ENCODE measurements around the gene ATP8A2. TPM values are rescaled to one million over a fixed set of nuclear protein-coding genes. Genes with fewer than 3 reads are reported as not detected.

ATP8A2 gene
- polyA plus RNA-seq, 1 donor from 2014 or later: 11.9 TPM

DNA sequence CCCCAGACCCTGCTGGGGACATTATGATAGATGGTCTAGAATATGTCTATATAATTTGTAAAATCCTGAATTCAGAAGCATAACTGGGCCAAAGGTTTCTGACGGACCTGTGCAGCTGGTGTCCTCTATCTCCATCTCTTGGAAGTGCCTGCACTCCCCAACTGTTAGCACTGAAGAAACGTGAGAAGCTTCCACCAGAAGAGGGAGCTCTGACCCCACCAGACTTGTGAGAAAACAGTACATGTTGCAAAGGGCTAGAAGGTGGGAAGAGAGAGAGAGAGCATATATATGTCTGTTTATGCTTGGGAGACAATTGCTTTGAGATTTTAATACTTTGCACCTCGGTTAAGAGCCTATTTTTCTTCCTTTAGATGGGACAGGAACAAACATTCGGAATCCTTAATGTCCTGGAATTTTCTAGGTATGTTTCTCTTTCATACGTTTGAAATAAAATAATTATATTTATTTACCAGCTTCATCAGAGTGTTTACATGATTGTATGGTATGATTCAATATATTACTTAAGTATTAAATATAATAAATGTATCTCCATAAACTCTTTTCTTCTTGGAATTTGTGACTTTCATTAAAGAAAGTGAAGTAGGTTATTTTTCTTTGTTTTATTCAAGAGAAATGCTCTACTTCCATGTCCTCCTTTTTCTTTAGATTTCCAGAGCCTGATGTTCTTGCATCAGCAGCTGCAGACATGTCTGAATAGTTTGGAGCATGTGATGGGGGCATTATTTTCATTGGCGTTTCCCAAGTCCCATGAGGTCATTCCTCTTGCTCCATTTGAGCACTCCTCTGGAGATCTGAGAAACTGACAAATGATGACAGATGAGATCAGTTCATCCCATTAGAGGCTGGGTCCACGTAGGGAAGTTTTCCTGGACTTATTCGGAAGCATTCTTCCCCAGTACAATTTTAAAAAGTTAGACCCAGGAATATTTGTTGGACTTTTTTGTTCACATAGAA lies 202.9 kb downstream of the ATP8A2 start:
- H3K27ac ChIP-seq (ENCODE audit: low read length): no peak overlapping the region
- no peaks in the 10 kb centered on the region for H3K27me3 ChIP-seq (ENCODE audit: insufficient read depth, low read depth, low read length)
- H3K4me2 ChIP-seq (ENCODE audit: low read length): no peak overlapping the region
- no peak overlapping the region for H3K4me3 ChIP-seq (ENCODE audit: low read length)
- TF ChIP-seq SMC3 (conservative IDR thresholded peaks at IDR 0.05; ENCODE audit: poor library complexity) (peak; percentile 99), RAD21 (conservative IDR thresholded peaks at IDR 0.05) (peak; percentile 99)
- TF ChIP-seq, protein P1, sequence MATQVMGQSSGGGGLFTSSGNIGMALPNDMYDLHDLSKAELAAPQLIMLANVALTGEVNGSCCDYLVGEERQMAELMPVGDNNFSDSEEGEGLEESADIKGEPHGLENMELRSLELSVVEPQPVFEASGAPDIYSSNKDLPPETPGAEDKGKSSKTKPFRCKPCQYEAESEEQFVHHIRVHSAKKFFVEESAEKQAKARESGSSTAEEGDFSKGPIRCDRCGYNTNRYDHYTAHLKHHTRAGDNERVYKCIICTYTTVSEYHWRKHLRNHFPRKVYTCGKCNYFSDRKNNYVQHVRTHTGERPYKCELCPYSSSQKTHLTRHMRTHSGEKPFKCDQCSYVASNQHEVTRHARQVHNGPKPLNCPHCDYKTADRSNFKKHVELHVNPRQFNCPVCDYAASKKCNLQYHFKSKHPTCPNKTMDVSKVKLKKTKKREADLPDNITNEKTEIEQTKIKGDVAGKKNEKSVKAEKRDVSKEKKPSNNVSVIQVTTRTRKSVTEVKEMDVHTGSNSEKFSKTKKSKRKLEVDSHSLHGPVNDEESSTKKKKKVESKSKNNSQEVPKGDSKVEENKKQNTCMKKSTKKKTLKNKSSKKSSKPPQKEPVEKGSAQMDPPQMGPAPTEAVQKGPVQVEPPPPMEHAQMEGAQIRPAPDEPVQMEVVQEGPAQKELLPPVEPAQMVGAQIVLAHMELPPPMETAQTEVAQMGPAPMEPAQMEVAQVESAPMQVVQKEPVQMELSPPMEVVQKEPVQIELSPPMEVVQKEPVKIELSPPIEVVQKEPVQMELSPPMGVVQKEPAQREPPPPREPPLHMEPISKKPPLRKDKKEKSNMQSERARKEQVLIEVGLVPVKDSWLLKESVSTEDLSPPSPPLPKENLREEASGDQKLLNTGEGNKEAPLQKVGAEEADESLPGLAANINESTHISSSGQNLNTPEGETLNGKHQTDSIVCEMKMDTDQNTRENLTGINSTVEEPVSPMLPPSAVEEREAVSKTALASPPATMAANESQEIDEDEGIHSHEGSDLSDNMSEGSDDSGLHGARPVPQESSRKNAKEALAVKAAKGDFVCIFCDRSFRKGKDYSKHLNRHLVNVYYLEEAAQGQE (IDR thresholded peaks at IDR 0.05; ENCODE audit: borderline replicate concordance): no peak
- TF ChIP-seq, protein P2, sequence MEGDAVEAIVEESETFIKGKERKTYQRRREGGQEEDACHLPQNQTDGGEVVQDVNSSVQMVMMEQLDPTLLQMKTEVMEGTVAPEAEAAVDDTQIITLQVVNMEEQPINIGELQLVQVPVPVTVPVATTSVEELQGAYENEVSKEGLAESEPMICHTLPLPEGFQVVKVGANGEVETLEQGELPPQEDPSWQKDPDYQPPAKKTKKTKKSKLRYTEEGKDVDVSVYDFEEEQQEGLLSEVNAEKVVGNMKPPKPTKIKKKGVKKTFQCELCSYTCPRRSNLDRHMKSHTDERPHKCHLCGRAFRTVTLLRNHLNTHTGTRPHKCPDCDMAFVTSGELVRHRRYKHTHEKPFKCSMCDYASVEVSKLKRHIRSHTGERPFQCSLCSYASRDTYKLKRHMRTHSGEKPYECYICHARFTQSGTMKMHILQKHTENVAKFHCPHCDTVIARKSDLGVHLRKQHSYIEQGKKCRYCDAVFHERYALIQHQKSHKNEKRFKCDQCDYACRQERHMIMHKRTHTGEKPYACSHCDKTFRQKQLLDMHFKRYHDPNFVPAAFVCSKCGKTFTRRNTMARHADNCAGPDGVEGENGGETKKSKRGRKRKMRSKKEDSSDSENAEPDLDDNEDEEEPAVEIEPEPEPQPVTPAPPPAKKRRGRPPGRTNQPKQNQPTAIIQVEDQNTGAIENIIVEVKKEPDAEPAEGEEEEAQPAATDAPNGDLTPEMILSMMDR (IDR thresholded peaks at IDR 0.05; ENCODE audit: poor library complexity, severe bottlenecking): peak; percentile 97
- no peaks in the 10 kb centered on the region for H3K79me2 ChIP-seq (replicated peaks; ENCODE audit: insufficient read depth, low read length)
- no peaks in the 10 kb centered on the region for H3K36me3 ChIP-seq (ENCODE audit: insufficient read depth, low read length)
- H2AFZ ChIP-seq (ENCODE audit: low read depth, low read length): no peak overlapping the region
- H4K20me1 ChIP-seq (ENCODE audit: insufficient read depth): no peaks in the 10 kb centered on the region
- no peaks in the 10 kb centered on the region for H3K9me2 ChIP-seq (ENCODE audit: insufficient read depth, low read length)
- no peaks in the 10 kb centered on the region for H3K9me3 ChIP-seq (ENCODE audit: low read length)
- H3F3A ChIP-seq (ENCODE audit: insufficient read depth, low read length, poor library complexity, severe bottlenecking): no peaks in the 10 kb centered on the region
- no peak overlapping the region for H3K9ac ChIP-seq (ENCODE audit: low read length)

DNA sequence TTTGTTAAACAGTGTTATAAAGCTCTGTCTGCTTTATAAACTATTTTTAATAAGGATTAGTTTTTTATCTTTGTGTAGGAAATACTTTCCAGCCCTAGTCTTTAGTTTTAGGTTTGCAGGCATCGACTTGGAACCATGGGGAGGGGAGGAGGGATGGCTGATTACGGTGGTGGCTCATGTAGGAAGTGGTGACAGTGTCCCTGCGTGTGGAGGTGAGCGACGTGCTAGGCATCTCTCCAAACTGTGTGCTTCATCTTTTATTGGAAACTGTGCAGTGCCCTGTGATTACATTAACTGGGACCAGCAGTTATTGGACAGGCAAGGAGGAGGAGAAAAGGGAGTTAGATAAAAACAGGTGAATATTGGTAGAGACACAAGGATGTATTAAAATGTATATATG lies 203.8 kb downstream of the ATP8A2 start:
- Histone ChIP-seq H3K79me2 (replicated peaks; ENCODE audit: insufficient read depth, low read length) (no peaks in the 10 kb centered on the region), H3K9ac (ENCODE audit: low read length) (no peak overlapping the region), H2AFZ (ENCODE audit: low read depth, low read length) (no peak overlapping the region), H3K4me2 (ENCODE audit: low read length) (no peak overlapping the region), H3K27me3 (ENCODE audit: insufficient read depth, low read depth, low read length) (no peaks in the 10 kb centered on the region), H3F3A (ENCODE audit: insufficient read depth, low read length, poor library complexity, severe bottlenecking) (no peaks in the 10 kb centered on the region), H3K9me2 (ENCODE audit: insufficient read depth, low read length) (no peaks in the 10 kb centered on the region), H4K20me1 (ENCODE audit: insufficient read depth) (no peaks in the 10 kb centered on the region), H3K36me3 (ENCODE audit: insufficient read depth, low read length) (no peaks in the 10 kb centered on the region), H3K4me3 (ENCODE audit: low read length) (no peak overlapping the region), H3K27ac (ENCODE audit: low read length) (no peak overlapping the region), H3K9me3 (ENCODE audit: low read length) (no peaks in the 10 kb centered on the region)
- TF ChIP-seq, protein P1 (IDR thresholded peaks at IDR 0.05; ENCODE audit: borderline replicate concordance): no peak
- TF ChIP-seq SMC3 (conservative IDR thresholded peaks at IDR 0.05; ENCODE audit: poor library complexity) (no peak), MXI1 (conservative IDR thresholded peaks at IDR 0.05; ENCODE audit: poor library complexity, severe bottlenecking) (no peak), POLR2AphosphoS5 (IDR thresholded peaks at IDR 0.05) (no peak)
- TF ChIP-seq, protein P2 (IDR thresholded peaks at IDR 0.05; ENCODE audit: poor library complexity, severe bottlenecking): no peak
